NCI-H2196 (cell line): ENCODE results near the gene GPRC5B.

Source experiments
- DNase-seq: peaks from one replicate; lab custom pipeline; 2025; ENCODE audit not compliant: unreplicated experiment; lab: John Stamatoyannopoulos, UW

The GPRC5B gene

DNA sequence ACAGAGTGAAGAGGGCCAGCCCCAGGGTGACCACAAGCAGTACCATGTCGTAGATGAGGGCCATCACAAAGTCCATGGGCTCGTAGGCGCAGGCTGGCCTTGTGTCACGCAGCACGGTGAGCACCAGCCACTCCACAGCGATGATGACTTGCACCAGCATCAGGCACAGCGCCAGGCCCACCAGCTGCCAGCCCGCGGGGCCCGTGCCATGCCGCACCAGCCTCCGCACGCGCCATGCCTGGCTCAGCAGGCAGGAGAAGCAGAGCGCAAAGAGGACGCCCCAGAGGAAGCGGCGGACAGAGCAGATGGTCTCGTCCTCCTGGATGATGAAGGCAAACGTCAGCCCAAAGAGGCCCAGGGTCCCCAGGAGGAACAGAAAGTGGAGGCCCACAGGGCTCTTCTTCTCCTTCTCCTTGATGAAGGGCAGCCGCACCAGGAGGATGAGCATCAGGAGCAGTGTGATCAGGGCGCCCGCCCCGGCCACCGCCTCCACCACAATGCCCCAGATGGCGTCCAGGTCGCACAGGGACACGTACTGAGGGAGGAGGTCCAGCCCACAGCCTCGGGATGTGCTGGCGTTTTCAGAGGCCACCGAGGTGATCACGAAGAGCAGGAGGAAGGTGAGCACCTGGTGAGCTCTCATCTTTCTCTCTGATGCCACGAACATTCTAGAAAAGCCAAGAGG, 12.3 kb downstream of the GPRC5B start:
- DNase-seq, result no peak

DNA sequence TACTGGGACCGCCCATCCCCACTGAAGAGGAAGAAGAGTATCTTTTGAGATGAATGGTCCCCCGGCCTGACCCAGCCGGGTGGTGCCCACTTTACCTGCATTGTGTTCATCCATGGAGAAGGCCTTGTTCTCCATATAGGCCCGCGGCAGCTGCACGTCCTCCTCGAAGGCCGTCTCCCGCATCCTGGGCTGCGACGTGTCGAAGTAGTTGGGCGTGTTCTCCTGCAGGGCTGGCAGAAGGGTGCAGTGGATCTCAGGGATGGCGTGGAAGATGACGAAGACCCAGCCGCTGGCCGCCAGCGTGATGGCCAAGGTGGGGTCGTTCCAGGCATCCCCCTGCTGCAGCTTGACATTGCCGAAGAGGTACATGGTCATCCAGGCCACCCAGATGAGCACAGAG, 12.9 kb downstream of the GPRC5B start:
- DNase-seq, result no peak

- DNase-seq, result no peak
These were observed 16.2 kb downstream of the GPRC5B start for GRCh38 chr16:19868421-19868820.

DNA sequence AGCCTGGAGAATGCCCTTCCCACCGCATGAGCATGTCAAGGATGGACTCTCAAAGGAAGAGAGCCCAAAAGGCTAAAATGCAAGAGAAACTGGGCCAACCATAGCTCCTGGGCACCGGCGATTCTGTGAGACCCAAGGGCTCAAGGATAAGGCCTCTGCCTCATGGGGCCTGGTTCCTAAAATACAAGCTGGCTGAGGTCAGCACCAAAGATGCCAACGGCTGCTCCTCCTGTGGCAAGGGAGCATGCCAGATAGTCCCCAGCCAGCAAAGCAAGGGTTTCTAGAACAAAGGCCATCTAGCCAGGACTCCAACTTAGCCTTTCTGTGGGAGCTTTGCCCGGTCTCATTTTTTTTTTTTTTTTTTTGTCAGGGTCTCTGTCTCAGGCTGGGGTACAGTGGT, 20.1 kb downstream of the GPRC5B start:
- no peak for DNase-seq

GRCh38 chr16:19863990-19864389, 20.7 kb downstream of the GPRC5B start:
- no peak for DNase-seq

DNA sequence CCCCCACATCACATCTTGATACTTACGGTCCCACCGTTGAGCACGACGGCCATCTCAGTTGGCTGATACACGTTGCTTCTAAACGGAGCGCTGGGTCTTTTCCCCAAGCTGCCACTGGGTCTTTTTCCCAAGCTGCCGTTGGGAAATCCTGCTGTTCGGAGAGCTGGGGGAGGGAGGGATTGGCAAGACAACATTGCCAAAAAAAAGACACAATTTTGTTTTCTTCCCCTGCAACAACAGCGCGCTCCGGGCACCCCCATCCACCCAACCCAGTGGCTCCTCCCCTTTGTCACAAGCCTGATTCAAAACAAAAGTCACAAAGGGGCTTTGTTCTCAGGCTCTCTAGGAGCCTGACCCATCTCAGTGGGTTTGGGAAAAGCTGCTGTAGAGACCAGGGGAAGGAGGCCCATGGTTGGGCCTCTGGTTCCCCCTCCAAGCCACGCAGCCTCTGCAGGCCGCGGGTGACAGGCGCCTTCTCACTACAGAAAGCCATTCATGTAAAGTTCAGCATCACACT, 22.8 kb downstream of the GPRC5B start:
- no peak for DNase-seq

- DNase-seq, result no peak
These were observed 23.5 kb downstream of the GPRC5B start for GRCh38 chr16:19861133-19861532.

DNA sequence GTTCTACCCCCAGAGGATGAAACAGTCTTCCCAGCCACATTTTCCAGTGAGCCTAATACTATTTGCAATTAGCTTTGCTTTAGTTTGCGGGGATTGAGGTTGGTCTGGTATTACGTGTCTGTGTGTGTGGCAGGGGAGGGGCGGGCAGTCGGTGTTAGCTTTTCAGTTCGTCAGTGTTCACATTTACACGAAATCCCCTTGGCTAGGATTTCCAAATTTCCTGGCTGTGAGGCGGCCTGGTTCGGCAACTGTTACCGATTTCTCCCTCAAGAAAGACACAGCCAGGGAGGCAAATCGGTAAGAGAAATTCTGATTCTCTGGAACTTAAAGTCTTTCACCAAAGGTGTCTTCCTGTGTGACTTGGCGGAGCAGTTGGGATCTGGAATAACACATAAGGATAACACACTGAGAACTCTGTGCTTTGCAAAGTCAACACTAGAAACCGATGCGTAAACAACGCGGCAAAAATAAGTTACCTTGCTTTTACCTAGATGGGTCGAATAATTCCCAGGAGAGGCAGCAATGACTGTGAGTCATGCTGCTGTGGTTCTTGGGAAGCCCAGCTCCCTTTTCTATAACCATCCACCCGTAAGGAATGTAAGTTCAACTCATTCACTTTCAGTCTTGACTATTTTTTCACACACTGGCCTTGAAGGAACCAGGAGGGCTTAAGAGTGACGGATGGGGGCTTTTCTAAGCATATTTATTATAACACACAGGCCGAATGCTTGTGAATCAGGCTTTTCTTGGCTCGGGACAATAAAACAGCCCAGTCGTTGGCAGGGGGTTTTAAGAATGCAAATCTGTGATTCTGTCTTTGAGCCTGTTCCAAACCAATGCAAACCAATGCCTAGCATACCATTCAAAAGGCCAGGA, 24.2 kb downstream of the GPRC5B start:
- DNase-seq, result no peak

- no peak for DNase-seq
These were observed 25.0 kb downstream of the GPRC5B start for GRCh38 chr16:19859603-19860002.

DNA sequence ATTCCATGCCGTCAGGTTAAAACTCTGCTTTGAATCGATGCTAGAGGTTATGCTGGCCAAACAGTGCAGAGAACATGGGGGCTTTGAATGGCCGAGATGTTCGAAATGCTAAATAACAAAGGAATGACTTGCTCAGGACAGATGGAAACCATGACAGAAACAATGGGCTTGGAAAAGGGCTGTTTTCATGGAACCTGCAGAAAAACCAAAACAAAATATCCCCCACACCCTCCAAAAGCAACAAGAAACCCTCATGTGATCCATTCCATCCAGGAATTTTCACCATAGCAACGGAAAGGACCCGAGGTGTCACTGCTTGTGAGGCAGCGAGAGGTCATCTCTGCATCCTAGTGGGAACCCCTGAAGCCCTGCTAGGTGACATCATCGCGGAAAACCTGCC, 25.5 kb downstream of the GPRC5B start:
- DNase-seq, result no peak

DNA sequence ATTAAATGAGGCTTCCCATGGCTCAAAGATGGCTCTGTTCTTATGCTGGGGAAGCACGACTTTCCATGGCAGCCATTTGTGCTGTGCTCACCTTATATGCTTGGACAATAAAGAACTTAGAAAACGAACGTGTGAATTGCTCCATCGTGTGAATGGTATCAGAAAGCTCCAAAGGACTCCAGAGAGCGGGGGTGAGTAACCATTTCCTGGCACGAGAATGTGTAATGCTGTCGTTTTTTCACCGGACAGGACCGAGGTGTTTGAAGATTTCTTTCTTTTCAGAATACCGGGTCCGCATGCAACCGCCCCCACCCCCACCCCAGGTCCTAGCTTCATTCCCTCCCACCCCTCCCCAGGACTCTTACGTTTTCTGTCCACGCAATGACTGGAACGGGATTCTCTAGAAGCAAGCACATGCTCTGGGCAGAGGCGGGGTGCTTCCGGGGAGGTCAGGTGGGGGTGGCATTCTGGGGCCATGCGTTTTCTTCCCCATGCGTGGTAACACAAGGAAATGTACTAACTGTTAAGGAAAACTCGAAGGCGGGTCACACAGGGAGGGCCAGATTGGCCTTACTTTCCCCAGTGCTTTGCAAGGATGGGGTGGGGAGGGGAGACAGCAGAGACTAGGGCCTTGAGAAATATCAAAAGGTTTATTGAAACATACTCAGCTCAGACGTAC, 26.2 kb downstream of the GPRC5B start:
- DNase-seq, result no peak

DNA sequence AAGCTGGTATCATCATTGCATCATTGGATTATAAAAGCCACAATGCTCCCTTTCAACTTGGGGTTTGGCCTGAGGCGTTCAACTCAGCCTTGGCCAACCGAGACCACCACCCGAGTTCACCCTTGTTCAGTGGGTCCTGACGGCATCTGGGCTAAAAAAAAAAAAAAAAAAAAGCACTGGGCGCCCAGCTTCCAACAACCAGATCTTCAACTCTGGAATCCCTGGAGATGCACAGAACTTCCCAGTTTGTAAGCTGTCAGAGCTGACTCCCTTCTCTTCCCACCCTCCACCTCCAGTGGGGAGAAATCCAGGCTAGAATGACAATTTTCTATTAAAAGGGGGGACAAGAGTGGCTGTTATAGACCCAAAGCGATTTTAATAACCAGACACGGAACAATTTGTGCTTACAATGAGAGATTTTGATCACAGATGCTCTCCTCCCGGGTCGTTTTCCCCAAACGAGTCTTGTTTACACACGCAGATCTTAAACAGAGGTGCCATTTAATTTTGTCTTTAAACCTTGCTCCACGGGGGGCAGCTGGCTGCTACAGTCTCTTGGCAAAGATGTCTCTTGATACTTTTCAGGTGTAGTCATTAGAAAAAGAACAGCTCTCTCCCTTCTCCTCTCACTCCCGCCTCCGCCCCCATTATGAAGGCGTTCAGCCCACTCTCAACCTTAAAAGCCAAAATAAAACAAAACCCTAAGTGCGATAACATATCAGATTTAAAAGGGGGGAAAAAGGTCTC, 26.9 kb downstream of the GPRC5B start:
- DNase-seq, result no peak

DNA sequence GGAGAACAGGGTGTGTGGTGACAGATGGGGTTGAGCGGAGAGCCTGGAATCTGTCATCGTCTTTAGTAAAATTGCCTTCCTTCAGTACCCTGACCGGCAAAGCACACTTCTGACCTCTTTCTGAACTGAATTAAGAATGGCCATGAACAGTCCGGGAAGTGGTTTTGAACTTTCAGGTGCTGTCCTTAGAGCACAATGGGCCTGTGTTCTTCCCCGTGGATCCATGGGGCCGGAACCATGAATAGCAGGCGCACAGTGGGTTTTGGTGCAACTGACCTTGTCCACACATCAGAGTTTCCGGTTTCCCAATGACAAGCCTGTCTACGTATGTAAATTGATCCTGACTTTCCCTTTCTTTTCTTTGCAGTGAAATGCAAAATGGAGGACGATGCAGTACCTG, 28.5 kb downstream of the GPRC5B start:
- no peak for DNase-seq

- DNase-seq, result no peak
These were observed 30.1 kb downstream of the GPRC5B start for GRCh38 chr16:19854543-19854876.

- no peak for DNase-seq
These were observed 30.7 kb downstream of the GPRC5B start for GRCh38 chr16:19853742-19854542.

DNA sequence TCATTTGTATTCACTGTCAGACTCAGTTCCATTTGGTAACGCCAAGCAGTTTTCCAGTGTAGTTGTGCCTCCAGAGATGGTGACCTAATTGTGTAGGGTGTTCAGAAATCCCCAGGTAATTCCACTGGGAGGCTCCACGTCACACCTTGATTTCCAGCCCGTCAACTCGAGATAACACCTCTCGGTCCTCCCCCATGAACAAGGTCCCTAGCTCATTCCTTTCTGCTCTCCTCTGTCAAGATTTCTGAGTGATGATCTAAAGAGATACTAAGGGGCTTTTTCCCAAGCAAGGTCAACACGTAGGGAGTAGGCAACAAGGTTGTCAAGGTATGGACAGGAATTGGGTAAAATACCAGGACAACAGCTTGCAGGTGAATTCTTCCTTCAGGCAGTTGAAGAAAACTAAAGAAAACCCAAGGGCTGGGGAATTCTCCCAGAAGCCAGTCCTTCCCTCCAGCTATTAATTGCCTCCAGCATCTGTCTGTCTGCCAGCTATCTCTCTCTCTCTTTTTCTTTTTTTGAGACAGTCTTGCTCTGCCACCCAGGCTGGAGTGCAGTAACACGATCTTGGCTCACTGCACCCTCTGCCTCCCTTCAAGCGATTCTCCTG, 31.4 kb downstream of the GPRC5B start:
- DNase-seq, result no peak

DNA sequence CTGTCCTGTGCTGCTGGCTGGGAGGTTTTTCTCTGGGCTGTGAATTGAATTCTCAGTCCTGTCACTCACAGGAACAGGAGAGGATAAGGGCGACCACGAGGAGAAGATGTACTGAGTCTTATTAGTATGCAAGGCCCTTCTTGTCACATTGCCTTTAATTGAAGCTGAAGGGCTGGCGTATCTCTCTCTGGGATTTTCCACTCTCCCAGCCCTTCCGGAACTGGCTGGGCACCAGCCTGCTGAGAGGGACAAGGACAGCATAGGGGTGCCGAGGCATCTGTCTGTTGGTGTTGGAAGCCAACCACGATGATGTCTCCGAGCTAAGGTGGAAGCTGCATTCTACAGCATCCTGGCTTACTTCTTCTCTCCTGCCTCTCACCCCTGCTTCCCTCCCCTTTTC, 33.2 kb downstream of the GPRC5B start:
- no peak for DNase-seq

DNA sequence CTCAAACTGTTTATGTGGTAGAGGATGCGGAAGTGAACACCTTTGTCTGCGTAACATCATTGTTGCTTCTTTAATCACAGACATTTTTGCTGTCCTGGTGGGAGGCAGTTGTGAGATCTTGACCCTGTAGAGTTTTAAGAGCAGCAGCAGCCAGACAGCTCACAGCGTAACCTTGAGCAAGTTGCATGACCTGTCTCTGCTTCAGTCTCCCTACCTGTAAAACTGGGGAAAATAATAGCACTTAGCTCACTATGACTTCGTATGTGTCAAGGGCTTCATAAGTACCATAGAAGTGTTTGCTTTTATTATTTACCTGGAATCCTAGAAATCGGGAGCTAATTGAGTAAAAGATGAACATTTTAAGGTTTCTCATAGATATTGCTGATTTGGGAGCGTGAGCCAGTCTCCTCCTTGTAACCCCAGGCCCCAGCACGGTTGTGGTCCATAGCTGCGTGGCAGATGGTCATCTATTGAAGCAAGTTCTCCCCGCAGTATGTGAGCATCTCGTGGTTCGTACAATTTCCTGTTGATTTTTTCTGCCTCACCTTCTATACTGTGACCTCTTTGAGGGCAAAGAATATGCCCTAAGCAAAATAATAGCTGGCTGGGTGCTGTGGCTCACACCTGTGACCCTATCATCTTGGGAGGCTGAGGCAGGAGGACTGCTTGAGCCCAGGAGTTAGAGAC, 34.4 kb downstream of the GPRC5B start:
- no peak for DNase-seq

- DNase-seq, result no peak
These were observed 35.9 kb downstream of the GPRC5B start for GRCh38 chr16:19848756-19849155.
